Amniotic stem cell (primary cell): Measurements from ENCODE around the gene OR2Z1.

Experiments used
- DNase-seq: peaks from one replicate; lab custom pipeline; 2025; lab: John Stamatoyannopoulos, UW

The OR2Z1 gene

GRCh38 chr19:8721334-8721733, at the start of gene OR2Z1:
Gene OR2Z1 (plus strand): TSS chr19:8721634. CDS start chr19:8731029, 9,395 bp downstream.
- no peak for DNase-seq

GRCh38 chr19:8673276-8673891, 48.0 kb upstream of the OR2Z1 start:
- no peak for DNase-seq

GRCh38 chr19:8675066-8675465, 46.4 kb upstream of the OR2Z1 start:
- no peak for DNase-seq

GRCh38 chr19:8678244-8678807, 43.1 kb upstream of the OR2Z1 start:
- no peak for DNase-seq

- no peak for DNase-seq
Observed at GRCh38 chr19:8680676-8681344, 40.6 kb upstream of the OR2Z1 start.

GRCh38 chr19:8681345-8682029, 39.9 kb upstream of the OR2Z1 start:
- DNase-seq: no peak

GRCh38 chr19:8682472-8682871, 39.0 kb upstream of the OR2Z1 start:
- DNase-seq: no peak

- no peak for DNase-seq
Observed at GRCh38 chr19:8682931-8683330, 38.5 kb upstream of the OR2Z1 start.

- DNase-seq: no peak
Observed at GRCh38 chr19:8684001-8684902, 37.2 kb upstream of the OR2Z1 start.

GRCh38 chr19:8686549-8686948, 34.9 kb upstream of the OR2Z1 start:
- no peak for DNase-seq

GRCh38 chr19:8688930-8689329, 32.5 kb upstream of the OR2Z1 start:
- DNase-seq: no peak

- no peak for DNase-seq
Observed at GRCh38 chr19:8690753-8691539, 30.5 kb upstream of the OR2Z1 start.

- DNase-seq: no peak
Observed at GRCh38 chr19:8695501-8695900, 25.9 kb upstream of the OR2Z1 start.

GRCh38 chr19:8695911-8696310, 25.5 kb upstream of the OR2Z1 start:
- DNase-seq: no peak

GRCh38 chr19:8696993-8697392, 24.4 kb upstream of the OR2Z1 start:
- no peak for DNase-seq

GRCh38 chr19:8697671-8698432, 23.6 kb upstream of the OR2Z1 start:
- DNase-seq: no peak

- no peak for DNase-seq
Observed at GRCh38 chr19:8698433-8699063, 22.9 kb upstream of the OR2Z1 start, which contains the start of gene ACTL9. Gene ACTL9 (minus strand): TSS chr19:8698795. CDS start chr19:8698701, 94 bp downstream.

- no peak for DNase-seq
Observed at GRCh38 chr19:8699908-8700307, 21.5 kb upstream of the OR2Z1 start.

GRCh38 chr19:8700956-8701355, 20.5 kb upstream of the OR2Z1 start:
- no peak for DNase-seq

- no peak for DNase-seq
Observed at GRCh38 chr19:8702350-8702749, 19.1 kb upstream of the OR2Z1 start.
